Activated T-helper 17 cell treated with anti-CD3 and anti-CD28 coated beads, Interleukin-2, amount 50 U/mL, for 72 hours (primary cell): ENCODE data around the gene LMX1A. TPM values are rescaled to one million over a fixed set of nuclear protein-coding genes. Genes with fewer than 3 reads are reported as not detected.

ENCODE experiments used
- ATAC-seq: fragments of 150-1000 bp; cut with Tn5 transposase; replicated peaks from 2 replicates; pipeline ENCODE4 v1.10.0; 2021; ENCODE audit warnings: mild to moderate bottlenecking, moderate library complexity
- H3K27ac Mint-ChIP-seq: one replicate; pipeline ENCODE4 v1.8.0; 2022; ENCODE audit warnings: mixed read lengths
- H3K27me3 Mint-ChIP-seq: one replicate; pipeline ENCODE4 v1.8.0; 2022; ENCODE audit warnings: mixed read lengths
- H3K36me3 Mint-ChIP-seq: one replicate; pipeline ENCODE4 v1.8.0; 2022; ENCODE audit warnings: low read depth, mild to moderate bottlenecking, mixed read lengths
- H3K4me1 Mint-ChIP-seq: one replicate; pipeline ENCODE4 v1.8.0; 2022; ENCODE audit warnings: mixed read lengths
- H3K4me3 Mint-ChIP-seq: one replicate; pipeline ENCODE4 v1.8.0; 2022; ENCODE audit warnings: mild to moderate bottlenecking, mixed read lengths
- H3K9me3 Mint-ChIP-seq: one replicate; pipeline ENCODE4 v1.8.0; 2022; ENCODE audit warnings: mixed read lengths
- total RNA-seq, 2 donors: library from RNA; stranded (reverse); gene quantifications; one replicate each; pipeline ENCODE4 v1.2.3, GENCODE V29; 2022

LMX1A gene
- total RNA-seq, 2 donors from 2014 or later = not detected

- Mint-ChIP-seq H3K27me3 (peaks cover 18% of the 10 kb centered on the region), H3K4me3 (no peak overlapping the region), H3K36me3 (no peaks in the 10 kb centered on the region), H3K27ac (no peak overlapping the region), H3K9me3 (peaks cover 10% of the 10 kb centered on the region), H3K4me1 (no peaks in the 10 kb centered on the region)
- no peak for ATAC-seq
Measured at GRCh38 chr1:165173409-165173808, 183.1 kb downstream of the LMX1A start.

GRCh38 chr1:165172666-165173065 lies 183.8 kb downstream of the LMX1A start:
- Mint-ChIP-seq H3K9me3 (peaks cover 6% of the 10 kb centered on the region), H3K36me3 (no peaks in the 10 kb centered on the region), H3K4me1 (no peaks in the 10 kb centered on the region), H3K27ac (no peak overlapping the region), H3K27me3 (peaks cover 14% of the 10 kb centered on the region), H3K4me3 (no peak overlapping the region)
- ATAC-seq = no peak

- Mint-ChIP-seq H3K4me3 (no peak overlapping the region), H3K4me1 (no peaks in the 10 kb centered on the region), H3K9me3 (peaks cover 6% of the 10 kb centered on the region), H3K27ac (no peak overlapping the region), H3K36me3 (no peaks in the 10 kb centered on the region), H3K27me3 (peaks cover 11% of the 10 kb centered on the region)
- no peak for ATAC-seq
Measured at GRCh38 chr1:165169729-165170128, 186.8 kb downstream of the LMX1A start.

GRCh38 chr1:165169028-165169427 lies 187.5 kb downstream of the LMX1A start:
- Mint-ChIP-seq H3K27me3 (peaks cover 11% of the 10 kb centered on the region), H3K4me3 (no peak overlapping the region), H3K9me3 (peaks cover 3% of the 10 kb centered on the region), H3K4me1 (no peaks in the 10 kb centered on the region), H3K27ac (no peak overlapping the region), H3K36me3 (no peaks in the 10 kb centered on the region)
- no peak for ATAC-seq

GRCh38 chr1:165168467-165168866 lies 188.0 kb downstream of the LMX1A start:
- Mint-ChIP-seq H3K27ac (no peak overlapping the region), H3K4me1 (no peaks in the 10 kb centered on the region), H3K9me3 (peaks cover 3% of the 10 kb centered on the region), H3K4me3 (no peak overlapping the region), H3K27me3 (peaks cover 11% of the 10 kb centered on the region), H3K36me3 (no peaks in the 10 kb centered on the region)
- no peak for ATAC-seq

- H3K27ac Mint-ChIP-seq = no peak overlapping the region
- H3K4me3 Mint-ChIP-seq = no peak overlapping the region
- ATAC-seq = no peak
- H3K9me3 Mint-ChIP-seq = no peaks in the 10 kb centered on the region
- H3K36me3 Mint-ChIP-seq = no peaks in the 10 kb centered on the region
- H3K4me1 Mint-ChIP-seq = no peaks in the 10 kb centered on the region
- peaks cover 6% of the 10 kb centered on the region for H3K27me3 Mint-ChIP-seq
Measured at GRCh38 chr1:165162671-165163241, 193.8 kb downstream of the LMX1A start.

- Mint-ChIP-seq H3K36me3 (no peaks in the 10 kb centered on the region), H3K4me1 (no peaks in the 10 kb centered on the region), H3K4me3 (no peak overlapping the region), H3K9me3 (no peaks in the 10 kb centered on the region), H3K27ac (no peak overlapping the region), H3K27me3 (peaks cover 11% of the 10 kb centered on the region)
- ATAC-seq = no peak
Measured at GRCh38 chr1:165161130-165161529, 195.4 kb downstream of the LMX1A start.

GRCh38 chr1:165153182-165153581 lies 203.3 kb downstream of the LMX1A start:
- no peak overlapping the region for H3K27ac Mint-ChIP-seq
- no peaks in the 10 kb centered on the region for H3K9me3 Mint-ChIP-seq
- no peaks in the 10 kb centered on the region for H3K4me1 Mint-ChIP-seq
- no peak overlapping the region for H3K4me3 Mint-ChIP-seq
- no peaks in the 10 kb centered on the region for H3K36me3 Mint-ChIP-seq
- ATAC-seq = no peak
- H3K27me3 Mint-ChIP-seq = peaks cover 11% of the 10 kb centered on the region

- Mint-ChIP-seq H3K4me3 (no peak overlapping the region), H3K36me3 (no peaks in the 10 kb centered on the region), H3K9me3 (no peaks in the 10 kb centered on the region), H3K4me1 (no peaks in the 10 kb centered on the region), H3K27me3 (peaks cover 8% of the 10 kb centered on the region), H3K27ac (no peak overlapping the region)
- ATAC-seq = no peak
Measured at GRCh38 chr1:165152727-165153126, 203.8 kb downstream of the LMX1A start.

GRCh38 chr1:165152109-165152508 lies 204.4 kb downstream of the LMX1A start:
- H3K36me3 Mint-ChIP-seq = no peaks in the 10 kb centered on the region
- peaks cover 4% of the 10 kb centered on the region for H3K27me3 Mint-ChIP-seq
- ATAC-seq = no peak
- no peaks in the 10 kb centered on the region for H3K9me3 Mint-ChIP-seq
- no peaks in the 10 kb centered on the region for H3K4me1 Mint-ChIP-seq
- no peak overlapping the region for H3K4me3 Mint-ChIP-seq
- no peak overlapping the region for H3K27ac Mint-ChIP-seq

Other genes with a start within 250 kb of the LMX1A start
- gene RXRG, start 88.4 kb upstream of the LMX1A start, total RNA-seq = not detected
- not detected for gene LRRC52, start 187.3 kb upstream of the LMX1A start, total RNA-seq